PC-9 (cell line): ENCODE results near the gene MAST4. TPM values are rescaled to one million over a fixed set of nuclear protein-coding genes. Genes with fewer than 3 reads are reported as not detected.

Experiments
- BruUV-seq: library from RNA; stranded (reverse); fragments of 400-500 nt; replicated peaks from 2 replicates; lab custom pipeline; 2021; lab: Mats Ljungman, UMichigan
- CTCF ChIA-PET: fragments of 300-600 bp; sonication (Branson Sonifier 250); formaldehyde crosslinking; loops from one replicate; lab custom pipeline; 2022; ENCODE audit warnings: antibody characterized with exemption; lab: Charles Lee
- POLR2A ChIA-PET: fragments of 300-600 bp; sonication (Branson Sonifier 250); formaldehyde crosslinking; loops from one replicate; lab custom pipeline; 2022; ENCODE audit warnings: antibody characterized with exemption; ENCODE audit not compliant: unreplicated experiment; lab: Charles Lee
- DNase-seq, 2 experiments: peaks; one replicate each; pipeline versions ENCODE4 v3.0.0 to v3.0.0-alpha.2; 2015 to 2022; ENCODE audit warnings: mixed read lengths in 1 of 2
- H2AFZ ChIP-seq: fragments of 200-600 bp; sonication (generic); 2 replicates; pipeline ENCODE4 v1.8.1; 2017; ENCODE audit warnings: antibody characterized with exemption
- H3F3A ChIP-seq: fragments of 200-600 bp; sonication (generic); 2 replicates; pipeline ENCODE4 v1.8.1; 2017; ENCODE audit warnings: antibody characterized with exemption, mild to moderate bottlenecking, low read depth; ENCODE audit not compliant: insufficient read depth
- H3K27ac ChIP-seq: fragments of 200-600 bp; sonication (generic); 2 replicates; pipeline ENCODE4 v1.6.1; 2016; ENCODE audit warnings: mixed run types
- H3K27me3 ChIP-seq: fragments of 200-600 bp; sonication (generic); 2 replicates; pipeline ENCODE4 v1.6.1; 2016; ENCODE audit warnings: low read depth, mixed run types; ENCODE audit not compliant: insufficient read depth
- H3K36me3 ChIP-seq: fragments of 200-600 bp; sonication (generic); 2 replicates; pipeline ENCODE4 v1.6.1; 2016; ENCODE audit warnings: low read depth, mixed run types
- H3K4me1 ChIP-seq: fragments of 200-600 bp; sonication (generic); replicated peaks from 2 replicates; pipeline ENCODE4 v1.6.1; 2016; ENCODE audit warnings: mixed run types; ENCODE audit not compliant: insufficient read depth
- H3K4me2 ChIP-seq: fragments of 200-600 bp; sonication (generic); 2 replicates; pipeline ENCODE4 v1.6.1; 2017; ENCODE audit warnings: mixed run types
- H3K4me3 ChIP-seq: fragments of 200-600 bp; sonication (generic); 2 replicates; pipeline ENCODE4 v1.6.1; 2016; ENCODE audit warnings: mixed run types
- H3K79me2 ChIP-seq: fragments of 200-600 bp; sonication (generic); 2 replicates; pipeline ENCODE4 v1.6.1; 2017; ENCODE audit warnings: low read depth, mixed run types
- H3K9me2 ChIP-seq: fragments of 200-600 bp; sonication (generic); 2 replicates; pipeline ENCODE4 v1.8.1; 2017; ENCODE audit warnings: mild to moderate bottlenecking; ENCODE audit not compliant: insufficient read depth
- H3K9me3 ChIP-seq: fragments of 200-600 bp; sonication (generic); 2 replicates; pipeline ENCODE4 v1.8.1; 2016; ENCODE audit warnings: low read depth; ENCODE audit not compliant: insufficient read depth
- H4K20me1 ChIP-seq: fragments of 200-600 bp; sonication (generic); 2 replicates; pipeline ENCODE4 v1.8.1; 2017; ENCODE audit not compliant: insufficient read depth
- CTCF ChIP-seq: fragments of 200-600 bp; sonication (generic); conservative IDR thresholded peaks from 2 replicates; pipeline ENCODE4 v1.6.1; 2017; ENCODE audit warnings: mixed run types, antibody characterized with exemption, mild to moderate bottlenecking, moderate library complexity
- EZH2 ChIP-seq: fragments of 200-600 bp; sonication (generic); IDR thresholded peaks from 2 replicates; pipeline ENCODE4 v1.8.0; 2017; ENCODE audit warnings: antibody characterized with exemption, low read depth
- intact Hi-C: fragments of 100-400 bp; cut with micrococcal nuclease; formaldehyde crosslinking; loops from one replicate; pipeline ENCODE4 v1.10.0; 2022; ENCODE audit not compliant: unreplicated experiment
- total RNA-seq: library from RNA; stranded (reverse); gene quantifications from 2 replicates; pipeline ENCODE4 v1.2.3, GENCODE V29; 2021

The MAST4 gene
- total RNA-seq, 1 experiment from 2014 or later, result 19.3 TPM

GRCh38 chr5:66891184-66891925 is 295.2 kb downstream of the MAST4 start:
- peak overlapping the region; percentile 37; the same call in 1 of the 2 replicates for H2AFZ ChIP-seq
- H3K27me3 ChIP-seq, result no peaks in the 10 kb centered on the region
- BruUV-seq, result no TSS peak

GRCh38 chr5:66892716-66893115 is 296.5 kb downstream of the MAST4 start:
- H3K27ac ChIP-seq, result peak overlapping the region; percentile 64; the same call in 1 of the 2 replicates
- TF ChIP-seq CTCF (no peak), EZH2 (no peak)
- no peak overlapping the region for H3K4me3 ChIP-seq
- 0 out of 2 replicates have a peak overlapping the region, but pooled peaks have one; percentile 12 for H3K4me2 ChIP-seq
- no peaks in the 10 kb centered on the region for H3K79me2 ChIP-seq
- CTCF ChIA-PET, result no interaction called here
- BruUV-seq, result no TSS peak
- DNase-seq, result peak in 1 of 2 experiments; percentile 48
- H3K9me3 ChIP-seq, result peaks cover 3% of the 10 kb centered on the region; the same call in 1 of the 2 replicates
- peaks cover 28% of the 10 kb centered on the region for H3K4me1 ChIP-seq
- POLR2A ChIA-PET, result no interaction called here
- H3K36me3 ChIP-seq, result no peaks in the 10 kb centered on the region
- no peaks in the 10 kb centered on the region for H4K20me1 ChIP-seq
- H3K27me3 ChIP-seq, result no peaks in the 10 kb centered on the region
- intact Hi-C loops, result no loop called here
- peaks cover 12% of the 10 kb centered on the region; the same call in 1 of the 2 replicates for H3F3A ChIP-seq
- H3K9me2 ChIP-seq, result no peaks in the 10 kb centered on the region
- no peak overlapping the region for H2AFZ ChIP-seq

More at GRCh38 chr5:66891184-66891925, 295.2 kb downstream of the MAST4 start:
- Histone ChIP-seq H3K9me3 (peaks cover 3% of the 10 kb centered on the region; the same call in 1 of the 2 replicates), H3K4me1 (peaks cover 28% of the 10 kb centered on the region), H3K79me2 (no peaks in the 10 kb centered on the region), H3K4me2 (peak overlapping the region; percentile 23), H3K36me3 (no peaks in the 10 kb centered on the region), H3K9me2 (no peaks in the 10 kb centered on the region), H3F3A (peaks cover 12% of the 10 kb centered on the region; the same call in 1 of the 2 replicates), H3K27ac (peak overlapping the region; percentile 64), H3K4me3 (no peak overlapping the region), H4K20me1 (no peaks in the 10 kb centered on the region)
- intact Hi-C loops, result no loop called here
- ChIA-PET CTCF (no interaction called here), POLR2A (no interaction called here)
- TF ChIP-seq CTCF (no peak), EZH2 (no peak)
- peak; percentile 11 to 60 for DNase-seq

- POLR2A ChIA-PET, result no interaction called here
- CTCF ChIA-PET, result no interaction called here
- BruUV-seq, result no TSS peak
- TF ChIP-seq CTCF, result no peak
- no peak for TF ChIP-seq EZH2
- Histone ChIP-seq H3K4me1 (peaks cover 28% of the 10 kb centered on the region), H3K27me3 (no peaks in the 10 kb centered on the region), H4K20me1 (no peaks in the 10 kb centered on the region), H3K9me3 (peaks cover 3% of the 10 kb centered on the region; the same call in 1 of the 2 replicates), H3K27ac (no peak overlapping the region), H3K79me2 (no peaks in the 10 kb centered on the region), H3K9me2 (no peaks in the 10 kb centered on the region), H3K4me2 (no peak overlapping the region), H3K36me3 (no peaks in the 10 kb centered on the region), H2AFZ (no peak overlapping the region), H3F3A (peaks cover 12% of the 10 kb centered on the region; the same call in 1 of the 2 replicates), H3K4me3 (no peak overlapping the region)
- DNase-seq, result no peak
- intact Hi-C loops, result no loop called here
These were observed 298.5 kb downstream of the MAST4 start for GRCh38 chr5:66894480-66895240.
